Measurements from ENCODE around the gene CHMP3. TPM values are rescaled to one million over a fixed set of nuclear protein-coding genes. Genes with fewer than 3 reads are reported as not detected.

CHMP3 gene
- total and polyA plus RNA-seq, 2 of the 8 experiments (the other 6 are each of a cell fraction or from before 2014, with no cell fraction given): 11.7 to 21.9 TPM

DNA sequence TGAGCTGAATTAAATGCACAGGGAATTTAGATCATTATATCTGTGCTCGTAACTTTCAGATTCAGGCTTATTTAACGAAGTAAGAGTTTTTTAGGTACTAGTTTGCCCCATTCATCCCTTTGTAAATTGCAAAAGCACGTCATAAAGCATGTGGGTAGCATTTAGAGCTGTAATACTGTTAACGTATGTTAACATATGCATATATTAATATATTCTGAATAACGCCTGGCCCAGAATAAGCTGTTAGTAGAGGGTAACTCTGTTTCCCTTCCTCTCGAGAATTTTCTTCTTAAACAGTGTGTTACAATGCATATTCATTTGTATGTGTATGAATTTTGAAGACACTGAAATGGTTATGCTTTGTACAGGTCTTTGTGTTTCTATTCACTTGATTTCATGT lies 91.6 kb downstream of the CHMP3 start:
- H4K91ac ChIP-seq (replicated peaks; ENCODE audit: insufficient read length, low read length): no peak overlapping the region
- no peaks in the 10 kb centered on the region for H3K79me2 ChIP-seq (ENCODE audit: control insufficient read depth in 1 of 2, insufficient read depth in 2 of 2, low read length in 2 of 2)
- H3K23ac ChIP-seq (ENCODE audit: insufficient read length): no peak overlapping the region
- no peak overlapping the region for H2BK15ac ChIP-seq (ENCODE audit: low read length)
- H3K27me3 ChIP-seq (replicated peaks in 1 of 4; ENCODE audit: control insufficient read depth in 3 of 4, extremely low read depth in 1 of 4, insufficient read depth in 3 of 4, low read length in 3 of 4): peaks cover 0 to 1% (median 0%) of the 10 kb centered on the region in 4 experiments; a peak in 1 of 7 replicates
- H4K20me1 ChIP-seq (replicated peaks in 1 of 2; ENCODE audit: control insufficient read depth in 1 of 2, insufficient read depth in 2 of 2, low read length in 2 of 2): peaks cover 0 to 3% of the 10 kb centered on the region in 2 experiments
- no peaks in the 10 kb centered on the region for H3K23me2 ChIP-seq (ENCODE audit: low read depth, low read length)
- no peaks in the 10 kb centered on the region for H3K79me1 ChIP-seq (ENCODE audit: low read depth, low read length)
- POLR2A ChIA-PET (ENCODE audit: partially characterized antibody): no interaction called here
- H2AFZ ChIP-seq (ENCODE audit: low read length): no peak overlapping the region
- 87% methylated on average over 6 of the region's 6 CpGs; no CpG with 5 or more reads in 1 of the 2 experiments for WGBS, 2 experiments (ENCODE audit: extremely low coverage in 1 of 2, insufficient coverage in 1 of 2, insufficient read length in 1 of 2, insufficient replicate concordance in 2 of 2, low coverage in 1 of 2, low lambda C conversion rate in 2 of 2, missing lambda C conversion rate in 1 of 2)
- DNase-seq (ENCODE audit: low read depth in 1 of 2, low spot score in 2 of 2) (no peak), FAIRE-seq (no peak)
- no peak overlapping the region for H2BK5ac ChIP-seq (ENCODE audit: low read depth, low read length)
- no peak overlapping the region for H3K27ac ChIP-seq (ENCODE audit: low read depth, low read length)
- H3K9ac ChIP-seq (replicated peaks in 1 of 4; ENCODE audit: extremely low read depth in 1 of 4, low read depth in 3 of 4, low read length in 3 of 4): no peak overlapping the region
- H2BK20ac ChIP-seq (ENCODE audit: low read length): no peak overlapping the region
- H3K4ac ChIP-seq (replicated peaks; ENCODE audit: insufficient read length, low read depth, low read length): no peak overlapping the region
- H3K9me3 ChIP-seq (ENCODE audit: insufficient read depth in 2 of 2, low read depth in 1 of 2, low read length in 1 of 2): no peaks in the 10 kb centered on the region
- no peak overlapping the region for H3K56ac ChIP-seq (replicated peaks; ENCODE audit: insufficient read length, low read depth, low read length)
- H3K4me2 ChIP-seq (ENCODE audit: insufficient read depth in 1 of 2, low read depth in 2 of 2, low read length in 2 of 2): no peak overlapping the region
- no peak overlapping the region for H3K18ac ChIP-seq (ENCODE audit: extremely low read depth, low read length)
- no peak overlapping the region for H2BK12ac ChIP-seq (ENCODE audit: low read depth, low read length)
- no peak overlapping the region for H4K5ac ChIP-seq (ENCODE audit: insufficient read length, low read depth, low read length)
- no peak overlapping the region for H3K14ac ChIP-seq (ENCODE audit: insufficient read length)
- H4K8ac ChIP-seq (ENCODE audit: extremely low read depth, insufficient read depth, low read length): no peak overlapping the region
- H3K36me3 ChIP-seq (ENCODE audit: control insufficient read depth in 2 of 4, insufficient read depth in 4 of 4, low read length in 3 of 4): peaks cover 10 to 39% (median 31%) of the 10 kb centered on the region in 4 experiments
- no peaks in the 10 kb centered on the region for H3K4me1 ChIP-seq (replicated peaks in 1 of 4; ENCODE audit: control insufficient read depth in 3 of 4, insufficient read depth in 4 of 4, low read length in 3 of 4)
- H3K4me3 ChIP-seq (ENCODE audit: extremely low read depth in 1 of 4, insufficient read depth in 2 of 4, low read depth in 3 of 4, low read length in 4 of 4): no peak overlapping the region
- CTCF ChIA-PET (ENCODE audit: partially characterized antibody): no interaction called here
- H2BK120ac ChIP-seq (replicated peaks; ENCODE audit: low read depth, low read length): no peak overlapping the region
- no peak overlapping the region for H2AK5ac ChIP-seq (ENCODE audit: low read depth, low read length)
- TF ChIP-seq NRF1 (IDR thresholded peaks at IDR 0.05; ENCODE audit: low read depth, low read length) (no peak), RNF2 (IDR thresholded peaks at IDR 0.05; ENCODE audit: borderline replicate concordance, low read depth, low read length, missing control alignments, poor library complexity, severe bottlenecking) (no peak), SP4 (IDR thresholded peaks at IDR 0.05; ENCODE audit: low read length) (no peak), NANOG (IDR thresholded peaks at IDR 0.05; ENCODE audit: insufficient read depth, low read depth, low read length, poor library complexity, severe bottlenecking) (no peak), USF2 (IDR thresholded peaks at IDR 0.05; ENCODE audit: low read length) (no peak), CBX5 (IDR thresholded peaks at IDR 0.05; ENCODE audit: low read depth, low read length) (no peak), PHF8 (conservative IDR thresholded peaks at IDR 0.05; ENCODE audit: low read depth, low read length) (no peak)
- TF ChIP-seq, protein P1, sequence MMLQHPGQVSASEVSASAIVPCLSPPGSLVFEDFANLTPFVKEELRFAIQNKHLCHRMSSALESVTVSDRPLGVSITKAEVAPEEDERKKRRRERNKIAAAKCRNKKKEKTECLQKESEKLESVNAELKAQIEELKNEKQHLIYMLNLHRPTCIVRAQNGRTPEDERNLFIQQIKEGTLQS (IDR thresholded peaks at IDR 0.05; ENCODE audit: insufficient read depth, low read depth, low read length): no peak
- TF ChIP-seq, protein P2, sequence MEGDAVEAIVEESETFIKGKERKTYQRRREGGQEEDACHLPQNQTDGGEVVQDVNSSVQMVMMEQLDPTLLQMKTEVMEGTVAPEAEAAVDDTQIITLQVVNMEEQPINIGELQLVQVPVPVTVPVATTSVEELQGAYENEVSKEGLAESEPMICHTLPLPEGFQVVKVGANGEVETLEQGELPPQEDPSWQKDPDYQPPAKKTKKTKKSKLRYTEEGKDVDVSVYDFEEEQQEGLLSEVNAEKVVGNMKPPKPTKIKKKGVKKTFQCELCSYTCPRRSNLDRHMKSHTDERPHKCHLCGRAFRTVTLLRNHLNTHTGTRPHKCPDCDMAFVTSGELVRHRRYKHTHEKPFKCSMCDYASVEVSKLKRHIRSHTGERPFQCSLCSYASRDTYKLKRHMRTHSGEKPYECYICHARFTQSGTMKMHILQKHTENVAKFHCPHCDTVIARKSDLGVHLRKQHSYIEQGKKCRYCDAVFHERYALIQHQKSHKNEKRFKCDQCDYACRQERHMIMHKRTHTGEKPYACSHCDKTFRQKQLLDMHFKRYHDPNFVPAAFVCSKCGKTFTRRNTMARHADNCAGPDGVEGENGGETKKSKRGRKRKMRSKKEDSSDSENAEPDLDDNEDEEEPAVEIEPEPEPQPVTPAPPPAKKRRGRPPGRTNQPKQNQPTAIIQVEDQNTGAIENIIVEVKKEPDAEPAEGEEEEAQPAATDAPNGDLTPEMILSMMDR (IDR thresholded peaks at IDR 0.05; ENCODE audit: control extremely low read depth in 1 of 3, insufficient read depth in 1 of 3, low read depth in 1 of 3, low read length in 3 of 3): no peak

Measured in H1 (cell line).